ENCODE data around the gene OR10C1. TPM values are rescaled to one million over a fixed set of nuclear protein-coding genes. Genes with fewer than 3 reads are reported as not detected.

Gene OR10C1
- total RNA-seq, 6 experiments from 2014 or later: not detected

DNA sequence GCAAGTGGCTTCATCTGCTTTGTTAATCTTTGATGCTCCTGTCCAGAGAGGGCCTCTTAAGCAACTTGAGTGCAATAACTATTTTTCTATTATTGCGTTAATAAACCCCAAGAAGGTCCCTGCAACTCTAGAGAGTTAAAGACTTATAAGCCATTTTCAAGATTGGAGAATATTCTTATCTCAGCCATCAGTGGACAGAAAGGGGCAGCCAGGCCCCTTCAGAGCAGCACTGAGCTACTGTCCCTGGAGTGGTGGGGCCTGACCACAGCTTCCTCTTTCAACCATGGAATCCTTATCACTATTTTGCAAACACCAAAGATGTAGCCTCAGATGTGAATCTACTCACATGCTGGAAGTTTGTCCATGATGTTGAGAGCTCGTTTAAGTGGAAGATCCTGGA lies 51.4 kb downstream of the OR10C1 start:
- DNase-seq (no peak), ATAC-seq (no peak)
- H3K27ac ChIP-seq: no peak overlapping the region
- no peaks in the 10 kb centered on the region for H3K27me3 ChIP-seq
- H3K4me1 ChIP-seq: no peaks in the 10 kb centered on the region
- 35% methylated on average over 2 of the region's 2 CpGs for whole genome bisulfite sequencing (ENCODE audit: insufficient coverage, low coverage, low lambda C conversion rate, missing lambda C conversion rate)
- intact Hi-C loops (cut with DNase I): no loop called here
- H3K4me3 ChIP-seq: no peak overlapping the region
- H3K9me3 ChIP-seq: no peaks in the 10 kb centered on the region
- no peaks in the 10 kb centered on the region for H3K36me3 ChIP-seq
- TF ChIP-seq, protein P1, sequence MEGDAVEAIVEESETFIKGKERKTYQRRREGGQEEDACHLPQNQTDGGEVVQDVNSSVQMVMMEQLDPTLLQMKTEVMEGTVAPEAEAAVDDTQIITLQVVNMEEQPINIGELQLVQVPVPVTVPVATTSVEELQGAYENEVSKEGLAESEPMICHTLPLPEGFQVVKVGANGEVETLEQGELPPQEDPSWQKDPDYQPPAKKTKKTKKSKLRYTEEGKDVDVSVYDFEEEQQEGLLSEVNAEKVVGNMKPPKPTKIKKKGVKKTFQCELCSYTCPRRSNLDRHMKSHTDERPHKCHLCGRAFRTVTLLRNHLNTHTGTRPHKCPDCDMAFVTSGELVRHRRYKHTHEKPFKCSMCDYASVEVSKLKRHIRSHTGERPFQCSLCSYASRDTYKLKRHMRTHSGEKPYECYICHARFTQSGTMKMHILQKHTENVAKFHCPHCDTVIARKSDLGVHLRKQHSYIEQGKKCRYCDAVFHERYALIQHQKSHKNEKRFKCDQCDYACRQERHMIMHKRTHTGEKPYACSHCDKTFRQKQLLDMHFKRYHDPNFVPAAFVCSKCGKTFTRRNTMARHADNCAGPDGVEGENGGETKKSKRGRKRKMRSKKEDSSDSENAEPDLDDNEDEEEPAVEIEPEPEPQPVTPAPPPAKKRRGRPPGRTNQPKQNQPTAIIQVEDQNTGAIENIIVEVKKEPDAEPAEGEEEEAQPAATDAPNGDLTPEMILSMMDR (IDR thresholded peaks at IDR 0.05): no peak
- TF ChIP-seq POLR2A (IDR thresholded peaks at IDR 0.05): no peak

Other genes with a start within 250 kb of the OR10C1 start
- gene OR14J1, start 137.6 kb upstream of the OR10C1 start, total RNA-seq: not detected
- not detected for gene OR5V1, start 70.4 kb upstream of the OR10C1 start, total RNA-seq
- gene OR12D3, start 64.0 kb upstream of the OR10C1 start, total RNA-seq: not detected
- gene OR12D2, start 43.7 kb upstream of the OR10C1 start, total RNA-seq: not detected
- gene OR12D1, start 24.4 kb upstream of the OR10C1 start, total RNA-seq: not detected
- gene OR11A1, start 17.8 kb downstream of the OR10C1 start, total RNA-seq: not detected
- gene OR2H1, start 17.8 kb downstream of the OR10C1 start, total RNA-seq: not detected
- not detected for gene MAS1L, start 48.6 kb downstream of the OR10C1 start, total RNA-seq
- 100 to 1,000 TPM in 1 of 6 experiments, 10 to 100 TPM in 3, 1 to 10 TPM in 2; 2.2 to 189 (median 37.1) TPM for gene UBD, start 120.4 kb downstream of the OR10C1 start, total RNA-seq
- not detected for gene OR2H2, start 145.8 kb downstream of the OR10C1 start, total RNA-seq
- gene GABBR1, start 193.9 kb downstream of the OR10C1 start, total RNA-seq: 1 to 10 TPM; 2.4 to 5.6 (median 4.9) TPM
- not detected for gene MOG, start 217.8 kb downstream of the OR10C1 start, total RNA-seq
- gene ZFP57, start 241.8 kb downstream of the OR10C1 start, total RNA-seq: under 1 TPM in 2 of 6 experiments, not detected in 4; 0.11 to 0.31 TPM

Data from right lobe of liver (tissue), 6 donors.